GM18870 (cell line): ENCODE results near the gene NCOR2.

ENCODE experiments used
- ATAC-seq: cut with Tn5 transposase; IDR thresholded peaks from one replicate; pipeline ENCODE4 v1.9.1; 2021; ENCODE audit warnings: moderate library complexity; ENCODE audit not compliant: unreplicated experiment

NCOR2 gene

GRCh38 chr12:124577986-124578385, 10.6 kb upstream of the NCOR2 start:
- no peak for ATAC-seq

DNA sequence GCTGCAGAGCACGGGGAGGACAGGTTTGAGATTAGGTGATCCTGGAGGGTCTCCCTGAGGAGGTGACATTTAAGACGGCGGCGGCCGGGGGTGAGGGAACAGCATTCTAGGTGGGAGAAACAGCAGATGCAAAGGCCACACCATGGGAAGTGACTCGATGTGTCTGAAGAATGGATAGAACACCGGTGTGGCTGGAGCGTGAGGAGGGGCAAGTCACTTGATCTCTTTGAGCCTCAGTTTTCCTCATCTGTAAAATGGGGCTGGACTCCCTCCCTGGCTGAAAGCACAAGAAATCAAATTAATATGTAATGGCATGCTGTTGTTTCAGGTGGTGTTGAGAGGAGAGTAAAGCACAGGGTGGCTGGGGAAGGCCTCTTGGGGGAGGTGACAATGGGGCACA, 10.0 kb upstream of the NCOR2 start:
- ATAC-seq: no peak

DNA sequence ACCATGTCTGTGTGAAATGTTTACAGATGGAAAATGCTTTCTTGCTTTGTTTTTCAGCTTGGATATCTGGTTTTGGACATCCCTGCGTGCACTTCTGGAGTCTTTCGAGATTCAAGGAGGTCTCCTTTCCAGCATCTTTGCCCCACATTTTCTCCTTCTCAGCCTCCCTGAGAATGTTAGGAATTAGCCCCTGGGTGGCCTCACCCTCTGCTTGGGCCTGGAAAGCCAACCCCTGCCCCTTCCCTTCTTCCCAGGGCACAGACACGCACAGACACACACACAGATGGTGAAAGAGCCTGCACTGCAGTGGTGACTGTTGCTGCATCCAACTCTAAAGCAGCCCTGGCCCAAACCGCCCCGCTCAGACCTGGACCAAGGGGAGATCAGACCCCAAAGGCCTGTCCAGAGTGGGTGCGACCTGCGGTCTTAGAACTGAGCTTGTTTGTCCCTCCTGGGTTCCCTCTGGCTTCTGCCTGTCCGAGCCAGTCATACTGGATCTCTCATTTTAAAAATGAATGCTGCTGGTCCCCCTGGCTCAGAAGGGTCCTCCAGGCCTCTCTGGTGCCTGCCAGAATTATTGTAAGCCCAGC, 8.7 kb upstream of the NCOR2 start:
- ATAC-seq: no peak

- no peak for ATAC-seq
Measured at GRCh38 chr12:124573839-124574786, 6.7 kb upstream of the NCOR2 start.

DNA sequence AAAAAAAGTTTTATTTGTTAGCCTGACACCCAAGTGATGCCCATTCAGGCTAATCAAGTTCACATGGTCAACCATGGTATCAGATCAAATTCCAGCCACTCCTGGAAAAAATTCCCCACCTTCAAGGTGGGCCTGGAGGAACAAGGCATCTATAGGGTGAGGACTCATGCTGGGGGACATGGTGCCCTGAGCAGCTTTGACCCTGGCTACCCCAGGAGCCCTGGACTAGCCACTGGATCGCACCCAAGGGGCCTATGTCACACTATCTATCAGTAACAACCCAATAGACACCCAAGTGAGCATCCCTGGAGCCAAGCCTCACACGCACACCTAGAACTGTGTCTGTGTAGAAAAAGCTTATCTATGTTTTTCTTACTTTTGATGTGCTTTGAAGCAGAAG, 4.1 kb upstream of the NCOR2 start:
- ATAC-seq: no peak

DNA sequence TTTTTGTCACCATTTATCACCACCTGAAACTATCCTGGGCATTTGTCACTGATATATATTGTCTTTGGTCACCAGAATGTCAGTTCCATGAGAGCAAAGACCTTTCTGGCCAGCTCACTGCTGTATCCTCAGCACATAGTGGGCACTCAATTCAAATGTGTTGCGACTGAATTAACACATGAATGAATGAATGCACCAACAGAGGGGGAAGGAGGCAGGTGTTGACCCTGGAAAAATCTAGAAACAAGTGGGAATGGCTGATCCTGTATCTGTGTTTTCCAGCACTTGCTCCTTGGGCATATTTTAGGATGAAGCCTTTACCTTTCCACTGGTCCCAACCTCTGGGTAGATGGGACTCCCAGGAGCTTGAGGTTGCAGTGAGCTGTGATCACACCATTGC, 3.4 kb upstream of the NCOR2 start:
- ATAC-seq: no peak

- ATAC-seq: no peak
Measured at GRCh38 chr12:124569375-124570148, 2.1 kb upstream of the NCOR2 start.

DNA sequence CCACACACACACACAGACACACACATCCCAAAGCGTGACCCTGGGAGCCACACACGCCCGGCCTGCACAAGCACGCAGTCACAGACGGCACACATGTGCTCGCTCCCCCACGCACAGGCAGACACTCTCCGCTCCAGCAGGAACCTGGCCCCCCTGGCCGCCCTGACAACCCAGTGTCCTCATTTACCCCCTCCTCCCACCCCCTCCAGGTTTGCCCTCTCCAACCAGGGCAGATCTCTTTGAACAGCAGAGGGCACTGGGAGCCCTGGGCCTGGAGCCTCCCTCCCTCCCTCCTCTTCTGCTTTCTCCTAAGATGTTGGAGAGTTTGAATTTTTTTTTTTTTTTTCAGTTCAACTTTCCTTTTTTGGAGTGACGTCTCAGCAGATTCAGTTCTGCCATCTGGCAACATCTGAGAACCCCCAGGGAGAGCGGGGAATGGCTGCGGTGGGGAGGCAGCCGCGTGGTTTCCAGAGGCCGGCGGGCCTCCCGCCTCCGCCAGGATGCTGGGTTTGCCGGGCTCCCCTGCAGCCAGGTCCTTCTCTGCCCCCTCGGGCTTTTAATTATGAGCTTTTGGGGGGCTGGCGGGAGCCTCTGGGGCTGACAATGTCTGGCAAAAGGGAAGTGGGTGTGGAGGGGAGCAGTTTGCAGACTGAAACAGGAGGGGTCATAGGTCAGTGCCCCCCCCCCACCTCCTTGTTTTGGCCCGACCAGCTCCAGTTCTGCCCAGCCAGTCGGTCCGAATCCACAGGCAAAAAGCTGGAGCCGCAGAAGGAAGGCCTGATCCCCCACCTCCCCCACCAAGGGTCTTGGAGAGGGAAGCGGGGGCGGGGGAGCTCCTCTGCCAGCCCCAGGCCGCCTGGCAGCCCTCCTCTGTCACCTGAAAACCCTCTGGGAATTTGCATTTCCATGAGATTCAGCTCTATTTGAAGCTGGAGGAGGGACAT, 1.3 kb upstream of the NCOR2 start:
- no peak for ATAC-seq

DNA sequence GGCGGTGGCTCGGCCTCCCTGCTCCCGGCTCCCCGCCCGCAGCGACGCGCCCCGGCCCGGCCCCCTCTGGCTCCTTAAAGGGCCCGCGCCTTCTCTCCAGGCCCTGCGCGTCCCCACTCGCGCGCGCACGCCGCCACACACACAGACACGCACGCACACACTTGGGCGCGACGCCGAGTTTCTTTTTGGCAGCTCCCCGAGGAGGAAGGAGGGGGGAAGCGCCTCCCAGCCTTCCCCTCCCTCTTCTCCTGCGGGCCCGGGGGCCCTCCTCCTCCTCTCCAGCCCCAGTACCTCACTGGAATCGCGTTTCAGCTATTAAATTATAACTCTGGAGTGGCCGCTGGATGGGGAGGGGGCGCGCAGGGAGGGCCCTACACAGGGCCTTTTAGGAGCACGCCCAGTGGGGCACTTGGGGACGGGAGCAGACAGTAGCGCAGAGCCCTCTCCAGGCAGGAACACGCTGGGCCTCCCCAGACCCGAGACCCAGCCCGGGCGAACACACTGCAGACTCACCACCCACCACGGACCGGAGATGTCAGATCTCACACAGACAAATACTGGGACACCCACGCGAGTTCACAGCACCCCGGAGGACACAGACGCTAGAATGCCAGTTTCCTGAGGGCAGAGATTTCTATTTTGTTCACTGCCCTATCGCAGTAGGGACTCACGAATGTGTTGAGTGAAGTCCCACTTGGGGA, 411 bp upstream of the NCOR2 start:
- no peak for ATAC-seq

- ATAC-seq: no peak
Measured at GRCh38 chr12:124566161-124566996, 1.0 kb downstream of the NCOR2 start.

DNA sequence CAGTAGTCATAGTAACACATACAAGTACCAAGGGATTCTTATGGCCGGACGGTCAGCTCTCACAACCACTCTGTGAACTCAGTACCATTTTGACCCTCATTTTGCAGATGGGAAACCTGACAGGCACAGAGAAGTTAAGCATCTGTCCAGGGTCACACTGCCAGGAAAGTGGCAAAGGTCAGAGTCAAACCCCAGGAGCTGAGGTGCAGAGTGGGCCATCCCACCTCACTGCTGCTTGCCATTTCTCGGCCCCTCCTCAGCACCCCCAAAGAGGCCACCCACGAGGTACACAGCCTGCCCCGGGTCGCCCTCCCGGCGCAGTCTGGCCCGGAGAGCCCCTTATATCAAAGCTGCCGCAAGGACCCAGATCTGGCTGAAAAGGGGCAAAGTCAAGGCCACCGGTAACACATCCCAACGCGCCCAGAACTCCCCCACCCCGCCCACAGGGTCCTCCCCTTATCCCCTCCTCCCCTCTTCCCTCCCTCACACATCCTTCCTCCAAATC, 1.7 kb downstream of the NCOR2 start:
- ATAC-seq: no peak

GRCh38 chr12:124564971-124565491, 2.4 kb downstream of the NCOR2 start:
- no peak for ATAC-seq

GRCh38 chr12:124564232-124564958, 3.0 kb downstream of the NCOR2 start:
- no peak for ATAC-seq

DNA sequence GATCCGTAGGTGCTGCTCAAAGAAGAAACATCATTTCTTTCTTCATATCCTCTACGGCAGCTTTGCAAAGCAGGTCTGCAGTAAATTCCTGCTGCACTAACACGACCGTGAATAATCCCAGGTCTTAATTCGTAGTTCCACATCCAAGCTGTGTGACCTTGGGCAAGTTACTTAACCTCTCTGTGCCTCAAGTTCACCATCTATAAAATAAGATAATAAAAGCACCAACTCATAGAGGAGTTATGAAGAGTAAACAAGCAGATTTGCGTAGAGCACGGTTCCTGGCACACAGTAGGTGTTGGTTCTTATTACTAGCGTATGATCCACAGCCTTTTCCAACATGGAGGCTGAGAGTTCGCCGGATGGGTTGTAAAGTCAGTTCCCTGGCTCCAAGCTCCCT, 3.6 kb downstream of the NCOR2 start:
- no peak for ATAC-seq

GRCh38 chr12:124563401-124563800, 4.0 kb downstream of the NCOR2 start:
- no peak for ATAC-seq

DNA sequence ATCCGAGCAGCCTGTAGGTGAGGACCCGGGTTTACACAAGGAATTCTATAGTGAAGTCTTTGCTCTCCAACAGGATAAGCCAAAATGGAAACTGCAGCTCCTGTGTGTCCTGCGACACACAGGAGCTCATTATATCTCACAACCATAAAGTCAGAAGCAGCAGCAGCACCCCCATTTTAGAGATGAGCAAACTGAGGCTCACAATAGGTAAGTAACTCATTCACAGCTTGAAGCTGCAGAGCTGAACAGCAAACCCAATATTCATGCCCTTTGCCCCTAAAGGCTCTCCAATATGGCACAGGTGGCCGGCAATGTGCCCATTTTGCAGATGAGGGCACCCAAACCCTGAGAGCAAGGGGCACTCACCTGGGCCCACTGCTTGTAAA, 4.6 kb downstream of the NCOR2 start:
- no peak for ATAC-seq

DNA sequence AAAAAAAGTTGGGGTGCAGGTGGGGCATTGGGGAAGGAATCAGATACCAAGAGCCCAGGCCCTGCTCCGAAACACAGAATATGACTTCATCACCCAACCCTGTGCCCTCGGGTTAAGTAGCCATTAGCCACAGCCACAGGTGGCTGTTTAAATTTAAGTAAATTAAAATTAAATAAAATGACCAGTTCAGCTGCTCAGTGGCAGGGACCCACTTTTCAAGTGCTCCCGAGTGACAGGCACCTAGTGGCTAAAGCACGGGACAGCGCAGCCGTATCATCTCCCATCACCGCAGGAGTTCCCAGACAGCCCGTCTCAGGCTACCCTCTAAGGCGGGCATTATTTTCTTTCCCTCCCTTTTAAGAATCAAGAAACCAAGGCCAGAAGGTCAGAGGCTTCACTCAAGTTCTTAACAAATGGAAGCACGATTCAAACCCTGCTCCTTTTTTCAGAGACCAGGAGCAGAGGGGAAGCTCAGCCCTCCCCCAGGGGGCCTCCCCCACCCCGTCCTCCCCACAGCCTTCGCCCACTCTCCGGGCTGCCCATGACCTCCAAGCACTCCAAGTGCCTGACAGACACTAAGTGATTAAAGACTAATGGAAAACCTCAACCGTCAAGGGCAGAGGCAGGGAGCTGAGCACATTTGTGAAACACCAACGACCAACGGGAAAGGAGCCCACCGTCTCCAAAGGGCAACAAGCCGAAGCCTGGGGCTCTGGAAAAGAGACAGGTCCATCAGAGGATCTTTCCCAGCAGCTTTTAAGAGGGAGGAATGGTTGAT, 5.2 kb downstream of the NCOR2 start:
- ATAC-seq: no peak
